HG02973 (cell line): ENCODE data around the gene TMEM181.
A peak's percentile ranks its signal among the peaks of the same experiment; 100 is the strongest.
"Not testable (repeated sequence)": the region's sequence is repeated elsewhere in the genome, so short reads cannot be mapped to it uniquely, and the experiment has no call there.

ENCODE experiments used
- ATAC-seq: cut with Tn5 transposase; IDR thresholded peaks from one replicate; pipeline ENCODE4 v1.9.1; 2021; ENCODE audit warnings: moderate library complexity; ENCODE audit not compliant: unreplicated experiment

TMEM181 gene

GRCh38 chr6:158559895-158560835 lies at the start of gene TMEM181:
TMEM181 (plus strand) TSS chr6:158560091; CDS start chr6:158560225, 134 bp downstream.
- peak; percentile 85 for ATAC-seq

- no peak for ATAC-seq
Measured at GRCh38 chr6:158512809-158513208, 47.1 kb upstream of the TMEM181 start.

- ATAC-seq, result no peak
Measured at GRCh38 chr6:158514176-158514575, 45.7 kb upstream of the TMEM181 start.

- ATAC-seq, result no peak
Measured at GRCh38 chr6:158514991-158515390, 44.9 kb upstream of the TMEM181 start.

- no peak for ATAC-seq
Measured at GRCh38 chr6:158516098-158516497, 43.8 kb upstream of the TMEM181 start.

- no peak for ATAC-seq
Measured at GRCh38 chr6:158517038-158517437, 42.9 kb upstream of the TMEM181 start.

GRCh38 chr6:158517581-158517980 lies 42.3 kb upstream of the TMEM181 start:
- ATAC-seq, result no peak

- ATAC-seq, result peak; percentile 72
Measured at GRCh38 chr6:158518191-158519127, 41.4 kb upstream of the TMEM181 start.

- no peak for ATAC-seq
Measured at GRCh38 chr6:158519300-158519699, 40.6 kb upstream of the TMEM181 start.

GRCh38 chr6:158519761-158520160 lies 40.1 kb upstream of the TMEM181 start:
- ATAC-seq, result no peak

GRCh38 chr6:158520975-158521374 lies 38.9 kb upstream of the TMEM181 start:
- ATAC-seq, result not testable (repeated sequence)

GRCh38 chr6:158521759-158522158 lies 38.1 kb upstream of the TMEM181 start:
- no peak for ATAC-seq

- no peak for ATAC-seq
Measured at GRCh38 chr6:158522616-158523015, 37.3 kb upstream of the TMEM181 start.

GRCh38 chr6:158524311-158524710 lies 35.6 kb upstream of the TMEM181 start:
- ATAC-seq, result no peak

GRCh38 chr6:158527858-158528257 lies 32.0 kb upstream of the TMEM181 start:
- ATAC-seq, result not testable (repeated sequence)

GRCh38 chr6:158528826-158529225 lies 31.1 kb upstream of the TMEM181 start:
- no peak for ATAC-seq

GRCh38 chr6:158529629-158530028 lies 30.3 kb upstream of the TMEM181 start:
- no peak for ATAC-seq

GRCh38 chr6:158531566-158531965 lies 28.3 kb upstream of the TMEM181 start:
- ATAC-seq, result no peak

- no peak for ATAC-seq
Measured at GRCh38 chr6:158531970-158532369, 27.9 kb upstream of the TMEM181 start.

GRCh38 chr6:158536084-158536890 lies 23.6 kb upstream of the TMEM181 start:
- no peak for ATAC-seq
